SU-DHL-6 (cell line): ENCODE data around the gene ARMC3.

Experiments
- EZH2phosphoT487 ChIP-seq: fragments of 200-600 bp; sonication (generic), shearing (Covaris generic); conservative IDR thresholded peaks from 2 replicates; pipeline ENCODE4 v1.6.1; 2018; ENCODE audit warnings: mild to moderate bottlenecking, antibody characterized with exemption, low read length, moderate library complexity, mixed read lengths
- TF ChIP-seq, protein P1 (sequence below): fragments of 200-600 bp; sonication (generic); IDR thresholded peaks from one replicate; pipeline ENCODE4 v1.5.1; 2017; ENCODE audit warnings: antibody characterized with exemption, mild to moderate bottlenecking, low read length, moderate library complexity; ENCODE audit not compliant: insufficient read depth, poor library complexity, severe bottlenecking

DNA sequence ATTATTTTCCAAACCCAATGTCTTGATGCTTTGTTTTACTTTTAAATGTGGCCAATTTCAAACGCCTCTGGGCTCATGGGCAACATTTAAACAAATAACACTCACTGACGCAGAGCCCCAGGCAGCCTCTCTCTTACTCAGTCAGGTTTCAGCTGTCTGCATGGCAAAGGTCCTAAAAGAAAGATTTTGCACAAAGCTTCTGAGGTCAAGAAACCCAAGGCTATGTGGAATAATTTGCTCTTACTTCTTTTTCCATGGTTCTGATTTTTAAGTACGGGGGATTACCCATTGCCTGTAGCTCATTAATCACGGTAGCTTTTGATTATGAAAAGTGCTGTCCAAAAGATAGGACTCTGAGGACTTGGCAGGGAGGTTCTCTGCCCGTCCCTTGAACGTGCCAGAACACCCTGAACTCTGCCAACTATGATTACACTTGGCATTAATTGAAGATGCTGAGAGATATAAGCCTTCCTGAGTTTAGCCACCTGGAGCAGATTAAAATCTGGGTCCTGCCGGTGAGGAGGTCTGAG, 153.4 kb downstream of the ARMC3 start:
- TF ChIP-seq, protein P1, sequence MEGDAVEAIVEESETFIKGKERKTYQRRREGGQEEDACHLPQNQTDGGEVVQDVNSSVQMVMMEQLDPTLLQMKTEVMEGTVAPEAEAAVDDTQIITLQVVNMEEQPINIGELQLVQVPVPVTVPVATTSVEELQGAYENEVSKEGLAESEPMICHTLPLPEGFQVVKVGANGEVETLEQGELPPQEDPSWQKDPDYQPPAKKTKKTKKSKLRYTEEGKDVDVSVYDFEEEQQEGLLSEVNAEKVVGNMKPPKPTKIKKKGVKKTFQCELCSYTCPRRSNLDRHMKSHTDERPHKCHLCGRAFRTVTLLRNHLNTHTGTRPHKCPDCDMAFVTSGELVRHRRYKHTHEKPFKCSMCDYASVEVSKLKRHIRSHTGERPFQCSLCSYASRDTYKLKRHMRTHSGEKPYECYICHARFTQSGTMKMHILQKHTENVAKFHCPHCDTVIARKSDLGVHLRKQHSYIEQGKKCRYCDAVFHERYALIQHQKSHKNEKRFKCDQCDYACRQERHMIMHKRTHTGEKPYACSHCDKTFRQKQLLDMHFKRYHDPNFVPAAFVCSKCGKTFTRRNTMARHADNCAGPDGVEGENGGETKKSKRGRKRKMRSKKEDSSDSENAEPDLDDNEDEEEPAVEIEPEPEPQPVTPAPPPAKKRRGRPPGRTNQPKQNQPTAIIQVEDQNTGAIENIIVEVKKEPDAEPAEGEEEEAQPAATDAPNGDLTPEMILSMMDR: no peak
- TF ChIP-seq EZH2phosphoT487: no peak
